T-helper 9 cell (primary cell): ENCODE data around the gene MRPL36.

Experiments used
- DNase-seq: peaks from one replicate; pipeline ENCODE4 v3.0.0-alpha.2; 2020

Gene MRPL36

DNA sequence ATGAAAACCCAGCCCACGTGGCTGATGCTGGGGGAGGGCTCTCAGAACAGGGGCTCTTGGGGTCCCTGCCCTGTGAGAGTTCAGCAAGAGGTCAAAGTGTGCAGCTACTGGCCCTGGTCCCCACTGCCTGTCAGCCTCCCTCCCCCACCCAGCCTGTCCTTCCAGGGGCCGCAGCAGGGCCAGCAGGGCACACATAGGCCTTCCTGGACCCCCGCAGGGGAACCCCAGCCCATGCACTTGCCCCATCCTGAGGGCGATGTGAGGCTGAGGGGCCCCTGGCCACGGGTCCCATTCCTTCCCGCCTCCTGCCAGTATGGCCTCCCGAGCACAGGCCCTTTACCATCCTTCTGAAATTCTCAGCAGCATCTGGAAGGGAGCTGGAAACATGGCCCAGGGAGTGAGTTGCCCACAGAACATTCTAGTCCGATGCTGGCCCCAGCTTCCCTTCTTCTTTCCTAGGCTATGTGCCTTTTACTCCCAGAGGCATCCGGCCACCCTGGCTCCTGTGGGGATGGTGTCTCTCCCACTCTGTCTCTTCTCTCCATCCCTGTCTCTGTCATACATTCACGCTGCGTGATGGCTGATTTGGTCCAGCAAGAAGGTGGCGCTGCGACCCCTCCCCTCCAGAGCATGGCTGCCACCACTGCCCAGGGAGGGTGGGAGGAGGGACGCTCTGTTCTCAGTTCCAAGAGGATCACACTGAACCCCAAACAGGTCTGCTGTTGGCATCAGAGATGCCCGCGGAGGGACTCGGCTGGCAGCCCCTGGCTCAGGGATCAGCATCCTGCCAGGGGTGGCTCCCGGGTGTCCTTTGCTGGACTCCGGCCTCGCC, 19.6 kb downstream of the MRPL36 start:
- no peak for DNase-seq

GRCh38 chr5:1779021-1779680, 20.5 kb downstream of the MRPL36 start:
- DNase-seq = no peak

DNA sequence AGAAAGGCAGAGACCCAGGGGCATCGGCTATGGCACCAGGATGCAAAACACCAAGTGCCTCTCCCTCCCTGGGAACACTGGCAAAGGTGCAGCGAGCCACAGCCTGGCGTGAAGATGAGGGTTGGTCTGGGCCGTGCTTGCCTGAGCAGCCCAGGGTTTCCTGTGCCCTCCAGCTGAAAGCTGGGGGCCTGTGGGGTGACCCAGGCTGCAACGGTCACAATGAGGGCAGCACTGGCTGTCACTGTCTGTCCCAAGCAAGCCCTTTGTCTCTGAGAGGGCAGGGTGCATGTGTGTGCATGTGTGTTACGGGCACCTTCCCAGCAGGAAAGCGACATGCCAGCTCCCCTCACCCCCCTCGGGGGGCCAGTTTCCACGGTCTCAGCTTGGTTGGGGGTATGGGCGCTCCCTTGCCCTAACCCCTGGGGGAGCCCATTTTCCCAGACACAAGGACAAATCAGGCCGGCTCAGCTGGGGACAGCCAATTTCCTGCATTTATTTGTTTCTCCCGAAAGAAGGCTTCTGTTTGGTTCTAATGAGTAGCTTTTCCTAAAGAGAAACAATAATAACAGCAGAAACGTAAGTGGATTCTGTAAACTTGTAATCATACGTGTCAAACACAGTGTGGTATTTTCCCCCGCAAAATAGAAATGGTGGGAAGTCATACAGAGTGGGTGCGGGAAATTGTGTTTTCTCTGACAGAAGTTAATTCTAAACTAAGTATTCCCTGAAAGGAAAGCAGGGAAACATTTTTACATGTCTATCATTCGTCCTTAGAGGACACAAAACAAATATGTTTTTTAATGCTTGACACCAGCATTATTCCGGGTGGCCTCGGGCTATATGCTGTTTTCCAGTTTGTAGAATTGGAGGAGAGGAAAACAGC, 21.3 kb downstream of the MRPL36 start:
- DNase-seq = no peak

DNA sequence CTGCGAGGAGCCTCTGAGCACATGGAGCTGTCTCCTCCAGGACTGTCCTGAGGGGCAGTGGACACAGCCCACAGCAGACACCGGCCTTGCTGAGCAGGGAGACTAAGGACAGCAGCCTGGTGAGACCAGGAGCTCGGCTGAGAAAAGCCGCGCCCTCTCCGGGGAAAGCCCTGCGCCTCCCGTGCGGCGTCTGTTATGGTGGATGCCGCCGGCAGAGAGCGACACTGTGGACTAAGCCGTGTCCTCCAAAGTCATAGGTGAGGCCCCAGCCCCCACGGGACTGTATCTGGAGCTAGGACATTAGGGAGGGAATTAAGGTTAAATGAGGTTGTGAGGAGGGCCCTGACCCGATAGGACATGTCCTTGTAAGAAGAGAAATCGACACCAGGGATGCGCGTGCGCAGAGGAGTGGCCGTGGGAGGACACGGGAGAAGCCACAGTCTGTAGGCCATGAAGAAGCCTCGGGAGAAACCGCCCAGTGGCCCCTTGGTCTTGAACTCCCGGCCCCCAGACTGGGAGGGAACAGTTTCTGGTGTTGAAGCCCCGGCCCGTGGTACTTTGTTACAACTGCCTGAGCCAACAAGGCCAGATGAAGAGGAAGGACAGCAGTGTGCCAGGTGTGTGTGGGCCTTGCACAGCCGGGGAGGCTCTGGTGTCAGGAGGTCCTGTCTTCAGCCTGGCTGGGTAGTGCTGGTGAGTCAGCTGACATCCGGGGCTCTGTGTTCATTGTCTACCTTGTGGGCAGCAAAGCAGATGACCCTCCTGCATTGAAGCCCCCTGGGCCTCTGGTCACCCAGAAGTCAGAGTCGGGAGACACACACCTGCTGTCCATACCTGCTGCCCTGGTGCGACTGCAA, 22.1 kb downstream of the MRPL36 start:
- no peak for DNase-seq

DNA sequence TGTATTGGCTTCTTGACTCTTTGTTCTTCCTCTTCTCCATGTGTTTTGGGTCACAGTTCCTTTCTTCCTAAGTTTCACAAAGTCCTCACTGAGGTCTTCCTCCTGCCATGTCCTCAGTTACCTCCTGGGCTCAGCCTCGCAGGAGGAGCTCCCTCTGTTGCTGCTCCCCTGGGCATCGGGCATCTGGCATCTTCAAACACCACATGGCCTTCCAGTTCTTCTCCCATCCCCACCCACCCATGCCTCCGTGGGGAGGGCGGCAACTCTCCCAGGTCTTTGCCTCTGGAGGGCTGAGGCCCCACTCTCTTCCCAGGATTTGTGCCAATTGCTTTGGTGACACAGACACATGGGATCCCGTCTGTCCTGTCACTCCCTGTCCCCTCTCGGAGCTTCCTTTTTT, 22.8 kb downstream of the MRPL36 start:
- no peak for DNase-seq

GRCh38 chr5:1772634-1773033, 27.0 kb downstream of the MRPL36 start:
- DNase-seq = no peak

DNA sequence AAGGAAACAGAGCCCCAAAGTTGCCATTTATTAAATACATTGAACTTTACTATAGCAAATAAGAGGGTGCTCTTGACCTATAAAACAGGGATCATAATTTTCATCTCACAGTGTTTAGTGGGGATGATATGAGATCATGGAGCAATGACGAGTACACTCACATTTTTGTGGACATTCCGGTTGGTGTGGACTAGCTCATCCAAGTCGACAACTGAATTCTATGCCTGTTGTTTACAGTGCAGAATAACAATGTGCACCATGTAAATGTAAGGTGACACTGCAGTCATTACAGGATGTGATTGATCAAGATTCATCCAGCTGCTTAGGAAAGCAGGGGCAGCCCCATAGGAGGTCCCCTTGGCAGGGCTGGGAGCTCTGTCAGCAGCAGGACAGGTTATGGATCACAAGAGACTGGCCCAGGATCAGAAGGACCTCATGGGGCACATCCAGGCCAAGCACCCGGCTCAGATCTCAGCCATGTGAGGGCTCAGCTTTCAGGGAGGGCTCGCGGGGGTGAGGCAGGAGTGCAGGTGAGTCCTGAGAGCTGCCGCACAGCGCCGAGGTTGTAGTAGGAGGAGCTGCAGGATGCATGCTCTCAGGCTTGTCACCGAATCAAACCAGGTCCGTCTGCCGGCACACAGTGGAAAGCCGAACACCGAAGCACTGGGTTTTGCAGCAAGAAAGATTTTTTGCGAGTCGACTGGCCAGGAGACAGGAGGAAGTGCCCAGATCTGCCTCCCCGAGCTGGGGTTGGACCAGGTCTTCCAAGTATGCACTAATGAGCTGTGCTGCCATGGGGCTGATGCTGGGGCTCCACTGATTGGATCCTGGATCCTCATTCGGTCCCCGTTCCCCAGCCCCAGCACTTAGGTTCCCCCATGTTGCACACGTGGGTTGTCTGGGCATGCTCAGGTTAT, 28.2 kb downstream of the MRPL36 start:
- DNase-seq = no peak

DNA sequence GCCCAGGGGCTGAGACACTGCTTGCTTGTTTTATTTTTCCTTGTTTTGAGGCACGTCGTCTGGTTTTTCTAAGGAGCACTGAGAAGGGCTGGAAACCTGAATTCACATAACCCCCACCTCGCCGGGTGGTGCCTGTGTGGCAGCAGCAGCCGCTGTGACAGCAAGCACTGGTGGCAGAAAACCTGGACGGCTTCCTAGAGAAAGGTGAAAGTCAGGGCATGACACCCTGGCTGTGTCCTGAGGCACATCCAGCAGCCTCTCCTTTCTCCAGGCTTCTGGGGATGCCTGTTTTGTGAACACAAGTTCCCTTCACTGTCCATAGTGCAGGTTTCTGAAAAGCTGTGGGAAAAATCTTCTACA, 29.2 kb downstream of the MRPL36 start:
- DNase-seq = no peak

GRCh38 chr5:1769752-1770442, 29.7 kb downstream of the MRPL36 start:
- DNase-seq = no peak

GRCh38 chr5:1769017-1769640, 30.5 kb downstream of the MRPL36 start:
- no peak for DNase-seq

DNA sequence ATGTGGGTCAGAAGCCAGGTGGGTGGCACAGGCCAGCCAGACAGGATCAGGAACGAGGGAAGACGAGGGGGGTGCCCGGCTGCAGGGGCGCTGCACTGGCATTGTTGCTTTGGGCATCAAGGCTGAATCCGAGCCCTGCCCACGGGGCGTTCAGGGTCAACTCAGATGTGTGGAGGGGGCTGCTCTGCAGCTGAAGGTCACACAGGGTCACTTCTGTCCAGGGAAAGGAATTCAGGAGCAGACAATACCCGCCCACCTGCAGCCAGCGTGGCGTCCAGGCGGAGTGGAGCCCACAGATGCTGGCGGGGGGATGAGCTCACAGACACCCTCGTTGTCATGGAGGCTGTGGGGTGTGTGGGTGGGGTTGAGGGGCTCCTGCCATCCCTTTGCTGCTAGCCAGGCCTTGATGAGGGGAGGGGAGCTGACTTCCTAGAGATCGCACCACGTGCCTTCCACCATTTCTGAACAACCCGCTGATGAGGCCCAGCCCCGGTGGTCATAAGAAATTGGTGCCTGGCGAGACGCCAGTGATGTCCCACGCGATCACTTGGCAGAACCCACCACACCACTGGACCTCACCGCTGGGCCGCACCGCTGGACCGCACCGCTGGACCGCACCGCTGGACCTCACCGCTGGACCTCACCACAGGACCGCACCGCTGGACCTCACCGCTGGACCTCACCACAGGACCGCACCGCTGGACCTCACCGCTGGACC, 31.2 kb downstream of the MRPL36 start:
- DNase-seq = no peak

DNA sequence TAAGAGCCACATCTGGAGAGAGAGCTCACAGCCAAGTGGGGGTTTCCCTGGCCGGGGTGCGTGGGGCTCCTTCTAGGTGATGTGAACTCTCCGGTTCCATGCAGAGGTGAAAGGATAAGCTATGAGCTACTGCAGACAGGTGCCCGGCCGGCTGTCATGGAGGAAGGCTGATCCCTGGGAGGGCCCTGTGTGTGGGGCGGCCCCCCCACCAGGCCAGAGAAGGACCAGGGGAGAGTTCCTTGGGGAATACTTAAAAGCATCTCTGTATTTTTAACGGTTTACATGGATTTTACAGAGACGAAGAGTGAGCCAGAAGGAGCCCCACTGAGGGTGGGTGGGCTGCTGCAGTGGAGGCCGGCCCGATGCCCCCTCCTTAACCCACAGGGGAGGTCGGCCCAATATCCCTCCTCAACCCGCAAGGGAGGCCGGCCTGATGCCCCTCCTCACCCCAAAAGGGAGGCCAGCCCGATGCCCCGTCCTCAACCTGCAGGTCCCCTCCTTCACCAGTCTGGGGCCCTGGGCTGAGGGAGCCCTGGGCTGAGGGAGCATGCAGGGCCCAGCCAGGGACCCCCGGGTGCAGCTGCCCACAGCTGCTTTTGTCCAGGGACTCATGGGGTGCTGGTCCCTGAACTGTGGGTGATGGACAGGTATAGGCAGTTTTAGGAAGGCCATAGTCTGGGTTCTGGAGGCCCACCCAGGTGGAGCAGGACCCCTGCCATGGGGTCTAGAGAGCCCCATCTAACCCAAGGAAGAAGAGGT, 31.9 kb downstream of the MRPL36 start:
- DNase-seq = no peak

GRCh38 chr5:1765880-1766235, 33.8 kb downstream of the MRPL36 start:
- DNase-seq = no peak

- no peak for DNase-seq
Observed at GRCh38 chr5:1765141-1765879, 34.3 kb downstream of the MRPL36 start.

- no peak for DNase-seq
Observed at GRCh38 chr5:1764606-1764960, 35.1 kb downstream of the MRPL36 start.

DNA sequence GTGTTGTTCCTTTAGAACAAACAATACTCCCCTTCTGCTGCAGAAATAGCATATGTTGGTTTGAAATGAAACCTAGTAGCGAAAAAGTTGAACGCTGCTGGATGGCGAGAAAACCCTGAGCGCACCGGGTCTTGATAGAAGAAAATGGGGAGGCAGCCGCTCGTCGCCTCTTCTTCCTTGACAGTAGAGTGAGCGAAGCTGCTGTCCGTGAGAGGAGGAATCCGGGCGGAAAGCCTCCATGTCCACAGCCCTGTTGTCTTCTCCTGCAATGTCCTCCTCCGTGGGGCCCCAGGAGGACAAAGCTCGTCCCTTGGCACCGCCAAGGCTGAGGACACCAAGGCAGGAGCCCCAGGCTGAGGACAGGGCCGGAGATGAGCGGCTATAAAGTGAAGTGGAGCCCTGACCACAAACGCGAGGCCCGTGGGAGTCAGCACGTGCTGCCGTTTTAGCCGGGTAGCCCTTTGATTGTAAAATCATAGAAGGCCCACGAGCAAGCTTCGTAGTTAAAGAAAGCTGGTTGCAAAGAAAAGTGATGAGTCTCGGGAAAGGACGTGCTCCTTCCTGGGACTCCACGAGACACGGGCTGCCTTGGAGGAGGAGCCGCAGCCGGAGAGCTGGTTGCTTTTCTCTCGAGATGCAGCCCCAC, 35.6 kb downstream of the MRPL36 start:
- DNase-seq = no peak

- peak; percentile 17 for DNase-seq
Observed at GRCh38 chr5:1763548-1763911, 36.1 kb downstream of the MRPL36 start.
